CD4-positive, alpha-beta T cell treated with Interferon gamma for 1 hour (primary cell): Measurements from ENCODE around the gene SPDYE4.
"Not testable (repeated sequence)": the region's sequence is repeated elsewhere in the genome, so short reads cannot be mapped to it uniquely, and the experiment has no call there.

ENCODE experiments used
- DNase-seq: peaks from one replicate; pipeline ENCODE4 v3.0.0-alpha.2; 2020

SPDYE4 gene

GRCh38 chr17:8758137-8758596 lies at the start of gene SPDYE4:
Gene SPDYE4 (minus strand): TSS chr17:8758546. CDS start chr17:8758382, 164 bp downstream.
- no peak for DNase-seq

DNA sequence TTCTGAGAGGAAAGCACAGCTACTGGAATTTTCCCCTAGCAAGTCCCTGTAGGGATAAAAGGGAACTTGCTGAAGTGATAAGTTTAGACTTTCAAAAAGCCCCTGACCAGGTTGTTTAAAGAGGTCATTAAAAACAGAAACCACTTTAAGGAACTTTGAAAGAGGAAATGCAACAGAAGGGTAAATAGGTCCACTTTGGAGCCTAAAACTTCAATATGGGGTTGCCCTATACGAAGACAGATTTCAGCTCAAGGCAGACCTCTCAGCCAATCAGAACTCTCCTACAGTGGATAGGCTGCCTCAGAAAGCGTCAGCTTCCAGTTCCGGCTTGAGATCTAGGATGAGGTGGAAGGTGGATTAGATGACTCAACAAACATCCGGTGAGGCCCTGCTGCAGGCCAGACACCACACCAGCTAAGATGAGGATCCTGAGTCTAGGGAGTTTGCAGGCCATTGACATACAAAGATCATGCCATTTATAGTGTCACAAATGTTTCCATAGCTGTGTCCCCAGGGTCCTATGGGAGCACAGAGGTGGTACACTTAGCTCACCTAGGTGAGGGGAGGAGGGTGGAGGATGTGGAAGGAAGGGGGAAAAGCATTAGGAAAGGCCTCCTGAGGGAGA lies 48.7 kb upstream of the SPDYE4 start:
- DNase-seq: peak; percentile 77

GRCh38 chr17:8806253-8806925 lies 48.0 kb upstream of the SPDYE4 start:
- DNase-seq: peak; percentile 18

DNA sequence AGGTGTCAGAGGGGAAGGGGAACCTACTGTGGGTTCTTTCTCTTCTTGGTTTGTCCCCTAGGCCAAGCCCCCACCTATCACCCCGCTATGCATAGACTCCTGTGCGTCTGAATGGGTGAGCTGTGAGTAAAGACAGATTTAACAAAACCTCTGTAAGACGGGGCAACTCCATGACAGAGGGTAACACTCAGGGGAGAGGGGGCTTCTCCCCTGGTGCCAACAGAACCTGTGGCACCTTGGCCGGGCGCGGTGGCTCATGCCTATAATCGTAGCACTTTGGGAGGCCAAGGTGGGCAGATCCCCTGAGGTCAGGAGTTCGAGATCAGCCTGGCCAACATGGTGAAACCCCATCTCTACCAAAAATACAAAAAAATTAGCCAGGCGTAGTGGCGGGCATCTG lies 47.0 kb upstream of the SPDYE4 start:
- not testable (repeated sequence) for DNase-seq

DNA sequence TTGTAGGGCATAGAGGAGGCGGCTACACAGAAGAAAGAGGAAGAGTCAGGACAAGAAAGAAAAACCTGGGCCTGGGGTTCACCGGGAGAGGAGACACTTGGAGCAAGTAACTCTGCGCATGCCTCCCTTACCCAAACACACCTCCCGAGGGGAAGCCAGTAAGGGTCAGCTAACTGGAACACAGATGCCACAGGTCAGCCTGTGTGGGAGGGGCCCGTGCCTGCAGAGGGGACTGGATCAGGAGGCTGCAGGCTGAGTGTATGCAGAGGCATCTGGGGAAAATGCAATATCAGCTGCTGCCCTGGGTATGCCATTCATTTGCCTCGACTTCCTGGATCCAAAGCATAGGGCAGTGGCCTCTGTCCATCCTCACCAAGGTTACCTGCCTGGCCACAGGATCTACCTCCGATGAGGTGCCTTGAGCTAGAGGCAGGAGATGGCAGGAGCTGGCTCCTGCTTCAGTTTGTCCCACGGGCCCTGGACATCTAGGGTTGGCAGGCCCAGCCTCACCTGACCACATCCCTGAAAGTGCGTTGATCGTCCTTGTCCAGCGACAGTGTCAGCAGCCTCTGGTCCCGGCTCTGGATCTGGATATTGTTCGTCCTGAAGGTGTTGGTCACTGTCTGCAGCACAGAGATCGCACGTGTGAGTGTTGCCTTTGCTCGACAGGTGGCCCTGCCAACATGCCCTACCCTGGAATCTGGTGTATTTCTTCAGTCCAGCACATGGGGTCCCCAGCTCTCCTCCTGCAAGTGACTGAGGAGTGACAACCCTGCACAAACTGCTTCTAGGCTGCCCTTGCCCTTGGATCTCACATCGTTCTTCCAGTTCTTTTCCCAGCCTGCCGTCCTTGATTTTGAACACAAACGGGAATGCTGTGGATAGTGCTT lies 45.4 kb upstream of the SPDYE4 start:
- no peak for DNase-seq

GRCh38 chr17:8801135-8801840 lies 42.9 kb upstream of the SPDYE4 start:
- DNase-seq: no peak

- DNase-seq: no peak
These were observed 42.3 kb upstream of the SPDYE4 start for GRCh38 chr17:8800656-8801055.

- no peak for DNase-seq
These were observed 41.3 kb upstream of the SPDYE4 start for GRCh38 chr17:8799570-8800212.

DNA sequence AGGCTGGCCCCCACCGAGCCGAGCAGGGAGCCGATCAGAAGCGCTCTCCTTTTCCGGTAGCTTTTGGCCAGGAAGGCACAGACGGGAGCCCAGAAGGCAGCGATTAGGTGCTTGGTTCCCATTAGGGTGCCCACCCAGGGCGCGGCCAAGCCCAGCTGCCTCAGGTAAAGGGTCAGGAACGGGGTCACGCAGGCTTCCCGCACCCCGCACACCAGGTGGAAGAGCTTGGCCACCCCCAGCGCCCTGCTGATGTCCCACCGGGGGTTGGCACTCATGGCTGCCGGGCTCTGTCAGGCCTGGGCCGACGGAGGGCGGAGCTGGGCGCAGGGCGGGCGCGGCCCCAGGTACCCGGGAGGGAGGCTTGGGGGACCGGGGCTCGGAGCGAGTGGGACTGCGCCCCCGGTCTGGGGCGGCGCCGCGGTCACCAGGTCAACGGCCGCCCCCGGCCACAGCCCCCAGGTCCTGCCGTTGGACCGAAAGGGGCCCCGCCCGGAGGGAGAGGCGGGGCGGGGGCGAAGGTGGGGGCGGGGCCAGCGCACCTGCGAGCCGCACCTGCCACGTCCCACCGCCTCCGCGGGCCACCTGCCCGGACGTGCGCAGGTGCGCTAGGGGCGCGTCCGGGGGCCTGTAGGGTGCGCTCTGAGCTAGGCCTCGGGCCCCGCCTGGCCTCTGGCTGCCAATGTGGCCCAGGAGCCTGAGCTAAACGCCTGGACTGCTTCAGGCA lies 40.7 kb upstream of the SPDYE4 start, which contains the start of gene MFSD6L:
TSS of gene MFSD6L (minus strand) at position 520 of the 724 bp plus-strand sequence. CDS start at position 275, 245 bp downstream.
- peak; percentile 38 for DNase-seq

- no peak for DNase-seq
These were observed 40.0 kb upstream of the SPDYE4 start for GRCh38 chr17:8798176-8798845.

DNA sequence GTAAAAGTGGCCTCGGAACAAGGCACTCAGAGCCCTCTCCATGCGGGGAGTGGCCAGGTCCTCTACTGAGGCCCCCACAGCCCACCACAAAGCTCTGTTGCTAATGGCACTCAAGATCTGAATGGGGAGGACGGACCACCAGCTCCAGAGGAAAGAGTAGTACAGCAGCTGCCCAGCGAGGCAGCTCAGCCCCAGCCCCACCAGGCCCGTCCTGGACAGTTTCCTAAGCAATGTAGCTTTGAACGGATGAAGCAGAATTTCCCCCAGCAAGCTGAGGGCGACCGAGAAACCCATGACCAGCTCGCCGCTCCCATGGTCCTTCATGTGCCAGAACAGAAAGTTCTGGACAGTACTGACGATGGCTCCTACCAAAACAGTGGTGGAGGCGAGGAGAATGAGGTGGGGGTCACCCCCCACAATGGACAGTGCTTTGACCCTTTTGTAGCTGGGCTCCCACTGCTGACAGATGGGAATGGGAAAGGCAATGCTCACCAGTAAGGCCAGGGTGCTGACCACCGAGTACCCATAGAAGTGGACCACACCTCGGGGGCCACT lies 39.4 kb upstream of the SPDYE4 start:
- DNase-seq: no peak

GRCh38 chr17:8794636-8795035 lies 36.3 kb upstream of the SPDYE4 start:
- DNase-seq: no peak

DNA sequence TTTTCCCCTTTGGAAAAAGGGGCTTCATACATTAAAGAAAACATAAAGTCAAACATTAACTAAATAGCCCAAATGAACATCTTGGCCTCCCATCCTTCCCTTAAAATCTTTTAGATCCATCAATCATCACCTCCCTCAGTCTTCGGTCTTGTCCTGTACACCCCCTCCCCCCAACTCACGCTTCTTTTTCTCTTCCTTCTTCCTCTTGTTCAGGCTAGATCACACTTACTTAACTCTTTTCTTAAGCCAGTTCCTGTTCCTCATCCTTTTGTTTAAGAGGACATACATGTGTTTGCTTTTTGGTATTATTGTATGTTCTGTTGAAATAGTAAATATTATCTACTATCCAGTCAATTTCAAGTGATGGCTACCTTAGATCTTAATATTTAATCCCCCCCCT lies 35.3 kb upstream of the SPDYE4 start:
- no peak for DNase-seq

DNA sequence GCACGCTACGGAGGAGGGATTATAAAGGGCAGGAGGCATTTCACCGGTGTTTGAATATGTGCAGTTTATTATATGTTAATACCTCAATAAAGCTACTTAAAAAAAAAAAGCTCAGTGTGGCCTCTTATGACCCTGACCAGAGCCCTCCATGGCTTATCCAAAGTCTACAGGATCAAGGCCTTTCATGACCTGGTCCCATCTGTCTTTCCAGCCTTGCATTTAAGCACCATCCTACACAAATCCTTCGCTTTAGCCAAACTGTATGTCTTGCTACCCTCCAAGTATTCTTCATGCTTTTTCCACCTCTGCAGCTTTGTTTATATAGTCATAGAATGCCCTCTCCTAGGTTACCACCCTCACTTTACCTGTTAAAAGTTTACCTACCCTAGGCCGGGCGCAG lies 34.3 kb upstream of the SPDYE4 start:
- DNase-seq: no peak

DNA sequence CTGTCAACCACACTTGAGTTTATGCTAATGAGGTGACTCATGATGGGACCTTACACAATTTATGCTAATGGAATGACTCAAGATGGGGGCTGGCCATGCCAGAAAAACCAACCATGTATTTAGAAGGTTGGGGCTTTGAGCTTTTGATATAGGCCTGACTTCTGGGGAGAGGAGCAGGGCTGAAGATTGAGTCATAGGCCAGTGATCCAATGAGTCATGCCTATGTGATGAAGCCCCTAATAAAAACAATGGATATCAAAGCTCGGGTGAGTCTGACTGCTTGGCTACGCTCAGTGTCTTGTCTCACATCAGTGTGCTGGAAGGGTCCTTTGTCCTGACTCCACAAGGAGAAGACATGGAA lies 33.5 kb upstream of the SPDYE4 start:
- peak; percentile 24 for DNase-seq

GRCh38 chr17:8791248-8791909 lies 33.0 kb upstream of the SPDYE4 start:
- DNase-seq: no peak

GRCh38 chr17:8789743-8790142 lies 31.4 kb upstream of the SPDYE4 start:
- no peak for DNase-seq

DNA sequence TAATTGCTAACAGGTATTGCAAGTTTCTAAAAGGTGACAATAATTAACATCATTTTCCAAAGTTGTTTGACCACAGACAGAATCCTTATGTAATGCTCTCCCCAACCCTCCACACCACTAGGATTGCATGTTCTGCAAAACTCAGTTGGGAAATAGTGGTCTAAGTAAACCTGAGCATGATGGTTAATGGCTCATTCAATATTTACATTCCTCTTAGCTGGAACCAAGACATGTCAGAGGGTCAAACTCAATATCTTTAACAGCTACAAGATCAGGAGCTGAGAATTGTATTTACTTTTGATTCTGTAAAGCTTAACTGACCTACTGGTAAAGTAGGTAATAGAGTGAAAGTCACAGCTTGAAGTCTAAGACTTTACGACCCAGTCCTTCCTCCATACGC lies 30.7 kb upstream of the SPDYE4 start:
- no peak for DNase-seq

DNA sequence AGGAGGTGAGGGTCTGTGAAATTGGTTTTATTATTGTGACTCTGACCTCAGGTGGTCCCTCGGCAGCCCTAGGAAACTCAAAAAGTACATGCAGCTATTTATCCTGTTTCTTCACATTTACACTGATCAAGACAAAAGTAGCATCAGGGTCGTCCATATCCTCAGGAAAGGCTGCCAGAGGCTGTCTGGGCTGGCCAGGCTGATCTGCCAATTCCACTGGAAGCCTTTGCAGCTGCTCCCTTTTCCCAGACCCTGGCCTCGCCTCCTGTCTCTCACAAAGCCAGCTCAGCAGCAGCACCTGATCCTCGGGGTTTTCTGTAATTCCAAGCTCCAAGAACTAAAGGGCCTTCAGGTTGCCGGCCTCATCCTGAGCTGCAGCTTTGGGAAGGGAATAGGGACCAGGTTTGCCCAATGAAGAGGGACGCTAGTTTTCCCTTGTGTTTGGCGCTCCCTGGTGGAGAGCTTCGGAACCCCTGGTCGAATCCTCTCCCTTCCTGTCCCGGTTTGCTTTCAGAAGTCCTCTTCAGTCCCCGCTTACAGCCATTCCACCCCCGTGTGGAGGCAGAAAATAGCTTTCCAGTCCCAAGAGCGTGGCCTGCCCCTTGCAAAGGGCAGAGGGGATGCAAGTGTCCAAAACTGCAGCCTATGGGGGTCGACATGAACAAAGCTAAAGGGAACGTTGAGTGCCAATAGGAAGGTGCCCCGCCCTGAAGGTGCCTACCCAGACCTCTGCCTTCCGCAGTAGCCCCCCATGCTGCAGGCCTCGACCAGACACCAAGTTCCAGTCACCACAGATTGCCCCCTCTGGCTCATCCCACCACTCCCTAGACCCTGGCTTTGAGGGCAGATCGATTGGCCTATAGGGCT lies 27.4 kb upstream of the SPDYE4 start:
- peak; percentile 48 for DNase-seq
